NK-92 (cell line): Measurements from ENCODE around the gene TIE1.

Experiments used
- DNase-seq: peaks from one replicate; lab custom pipeline; 2025; ENCODE audit not compliant: unreplicated experiment; lab: John Stamatoyannopoulos, UW

Gene TIE1

GRCh38 chr1:43273708-43274107, 27.1 kb upstream of the TIE1 start:
- no peak for DNase-seq

DNA sequence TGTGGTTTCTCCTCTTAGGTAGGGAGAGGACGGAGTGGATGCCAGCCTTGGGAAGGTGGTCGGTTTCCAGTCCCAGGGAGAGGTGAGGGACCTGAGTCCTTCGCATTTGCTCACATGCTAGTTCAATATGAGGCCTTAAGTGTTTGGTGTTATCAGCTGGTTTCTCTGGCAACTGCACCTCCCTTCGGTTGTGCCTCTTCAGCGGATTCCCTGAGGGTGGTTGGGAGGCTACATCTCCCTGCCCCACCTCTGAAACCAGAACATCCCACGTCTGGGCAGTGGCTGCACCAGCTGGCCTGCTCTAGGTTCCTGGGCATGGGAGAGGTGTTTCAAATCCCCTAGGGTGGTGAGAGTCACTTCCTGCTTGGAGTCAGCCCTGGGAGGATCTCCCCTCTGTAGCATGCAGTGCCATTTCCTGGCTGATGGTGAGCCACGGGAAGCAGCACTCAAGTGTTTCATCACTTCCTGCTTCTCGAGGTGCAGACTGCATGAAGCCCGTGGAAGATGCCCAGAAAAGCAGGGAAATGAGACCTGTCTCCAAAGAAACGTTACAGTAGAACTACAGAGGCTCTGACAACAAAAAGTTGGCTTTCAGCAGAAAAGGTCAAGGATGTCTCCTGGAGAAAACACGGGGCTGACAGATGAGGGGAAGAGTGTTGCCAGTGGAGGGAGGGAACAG, 26.5 kb upstream of the TIE1 start:
- no peak for DNase-seq

GRCh38 chr1:43274804-43275180, 26.0 kb upstream of the TIE1 start:
- DNase-seq, result no peak

GRCh38 chr1:43275826-43276620, 24.8 kb upstream of the TIE1 start:
- no peak for DNase-seq

DNA sequence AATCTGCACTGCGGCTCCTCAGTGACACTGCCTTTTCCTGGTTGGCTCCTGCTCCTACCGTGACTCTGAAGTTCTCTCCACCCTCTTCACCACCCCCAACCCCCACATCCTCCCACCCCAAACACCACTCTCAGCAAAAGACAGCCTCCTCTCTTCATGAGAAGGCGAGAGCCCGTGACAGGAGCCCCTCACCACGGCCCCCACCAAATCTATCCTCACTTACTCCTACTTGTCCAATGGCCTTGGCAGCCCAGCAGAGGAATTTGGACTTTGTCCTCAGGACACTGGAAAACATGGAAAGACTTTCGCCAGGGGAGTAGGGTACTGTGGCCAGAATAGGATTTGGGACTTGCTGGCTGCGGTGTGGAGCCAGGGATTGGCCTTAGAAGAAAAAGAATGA, 24.1 kb upstream of the TIE1 start:
- DNase-seq, result no peak

GRCh38 chr1:43277116-43277876, 23.5 kb upstream of the TIE1 start:
- no peak for DNase-seq

GRCh38 chr1:43279161-43279560, 21.6 kb upstream of the TIE1 start:
- no peak for DNase-seq

DNA sequence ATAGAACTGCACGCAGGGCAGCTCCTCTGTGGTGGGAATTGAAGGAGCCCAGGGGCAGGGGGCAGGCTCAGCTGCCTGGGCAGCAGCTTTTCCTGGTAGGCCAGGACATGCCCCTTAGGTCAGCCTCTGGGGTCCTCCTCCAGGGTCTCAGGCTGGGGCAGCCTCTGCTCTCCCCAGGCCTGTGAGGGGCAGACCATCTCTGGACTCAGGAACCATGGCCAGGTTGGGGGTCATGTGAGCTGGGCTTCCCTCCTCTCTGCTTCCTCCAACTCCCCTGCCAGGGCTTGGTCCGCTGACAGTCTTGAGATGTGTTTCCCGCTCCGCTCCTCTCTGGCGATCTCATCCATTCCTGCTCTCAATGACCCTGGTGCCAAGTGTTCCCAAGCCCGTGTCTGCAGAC, 21.1 kb upstream of the TIE1 start:
- DNase-seq, result no peak

DNA sequence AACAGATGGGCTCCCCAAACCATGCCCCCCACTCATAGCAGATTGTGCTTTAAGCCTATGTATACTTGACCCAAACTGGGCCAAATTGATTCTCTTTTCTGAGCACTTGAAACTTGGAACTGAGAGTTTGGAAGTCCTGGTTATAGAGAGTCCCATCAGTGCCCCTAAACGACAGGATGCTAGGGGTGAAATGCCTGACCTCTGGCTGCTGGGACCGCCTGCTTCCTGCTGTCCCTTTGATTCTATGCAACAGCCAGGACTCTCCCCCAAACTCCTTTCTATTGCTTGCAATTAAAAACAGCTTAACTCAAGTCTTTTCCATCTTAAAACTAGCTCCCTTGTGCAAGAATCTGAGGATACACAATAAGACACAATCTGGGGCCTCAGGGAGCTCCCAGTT, 20.1 kb upstream of the TIE1 start:
- no peak for DNase-seq

GRCh38 chr1:43282220-43283195, 18.3 kb upstream of the TIE1 start:
- DNase-seq, result no peak

DNA sequence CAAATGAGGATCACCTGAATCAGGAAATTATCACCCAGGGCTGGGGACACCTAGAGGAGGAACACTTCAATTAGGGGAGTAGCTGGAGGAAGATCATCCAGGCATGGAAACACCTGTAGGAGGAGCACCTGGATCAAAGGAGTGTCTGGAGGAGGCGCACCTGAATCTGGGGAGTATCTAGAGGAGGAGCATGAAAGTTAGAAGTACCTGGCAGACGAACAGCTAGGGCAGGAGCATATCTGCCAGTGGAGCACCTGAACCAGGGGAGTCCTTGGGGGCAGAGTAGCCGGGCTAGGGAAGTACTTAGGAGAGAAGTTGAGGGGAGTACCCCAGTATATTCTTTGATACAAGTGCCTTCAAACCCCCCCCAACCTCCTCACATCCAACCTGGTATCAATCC, 16.7 kb upstream of the TIE1 start:
- no peak for DNase-seq

GRCh38 chr1:43284546-43285110, 16.2 kb upstream of the TIE1 start:
- no peak for DNase-seq

DNA sequence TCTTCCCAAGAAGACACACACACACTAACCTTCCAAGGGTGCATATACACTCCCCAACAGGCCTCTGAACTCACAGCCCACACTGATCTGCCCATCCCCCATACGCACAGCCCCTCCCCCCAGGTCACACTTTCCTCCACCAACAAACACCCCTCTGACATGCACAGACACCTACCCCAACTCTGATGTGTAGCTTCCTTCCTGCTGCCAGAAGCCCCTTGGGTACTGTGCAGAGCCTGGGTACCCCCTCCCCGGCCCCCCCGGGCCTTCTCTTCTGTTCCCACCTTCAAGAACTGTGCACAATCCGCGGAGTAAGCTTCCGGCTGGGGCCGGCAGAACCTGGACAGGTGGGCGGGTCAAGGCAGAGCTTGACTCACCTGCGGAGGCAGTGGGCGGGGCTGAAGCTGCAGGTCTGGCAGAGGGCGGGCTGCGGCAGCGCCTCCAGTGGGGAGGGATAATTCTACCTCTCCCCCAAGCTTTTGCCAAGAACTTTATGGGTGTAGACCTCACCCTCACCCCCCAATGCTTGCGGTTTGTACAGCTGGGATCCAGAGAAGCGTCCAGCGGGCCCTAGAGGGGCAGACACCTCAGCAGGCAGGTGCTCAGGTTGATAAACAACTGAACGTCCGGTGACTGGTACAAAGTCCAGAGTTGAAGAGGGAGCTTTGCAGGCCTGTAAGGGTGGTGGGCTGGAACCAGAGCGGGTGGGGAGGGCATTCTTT, 15.4 kb upstream of the TIE1 start, which contains the start of gene C1orf210:
Gene C1orf210, minus strand, starts transcription at position 313 of the 722 bp plus-strand sequence. CDS start 2,311 bp downstream, outside the sequence.
- DNase-seq, result no peak

DNA sequence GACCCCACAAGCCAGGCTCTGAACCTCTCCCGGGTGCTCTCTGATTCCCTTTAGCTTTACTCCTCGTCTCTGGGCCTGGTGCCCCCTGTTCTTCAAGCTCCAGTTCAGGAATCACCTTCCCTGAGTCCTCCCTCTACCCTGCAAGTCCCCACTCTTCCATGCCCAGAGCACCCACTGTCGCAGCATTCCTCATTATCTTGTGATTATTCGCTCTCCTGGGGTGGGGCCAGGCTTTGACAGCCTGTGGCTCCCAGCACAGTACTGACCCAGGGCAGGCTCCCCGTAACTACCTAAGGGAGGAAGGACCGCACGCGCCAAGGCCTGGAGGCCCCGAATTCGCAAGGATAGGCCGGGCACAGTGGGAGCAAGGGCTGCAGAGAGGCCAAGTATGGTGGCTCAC, 14.7 kb upstream of the TIE1 start:
- DNase-seq, result no peak

DNA sequence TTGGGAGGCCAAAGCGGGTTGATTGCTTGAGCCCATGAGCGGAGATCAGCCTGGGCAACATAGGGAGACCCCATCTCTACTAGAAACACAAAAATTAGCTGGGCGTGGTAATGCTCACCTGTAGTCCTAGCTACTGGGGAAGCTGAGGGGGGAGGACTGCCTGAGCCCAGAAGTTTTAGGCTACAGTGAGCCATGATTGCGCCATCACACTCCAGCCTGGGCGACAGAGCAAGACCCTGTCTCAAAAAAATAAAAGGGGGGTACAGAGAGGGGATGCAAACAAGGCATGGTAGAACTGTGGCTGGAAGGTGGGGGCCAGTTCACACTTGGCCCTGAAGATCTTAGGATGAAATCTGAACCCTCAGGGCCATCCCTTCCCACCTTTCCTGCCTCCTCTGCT, 14.2 kb upstream of the TIE1 start:
- no peak for DNase-seq

GRCh38 chr1:43288058-43288784, 12.6 kb upstream of the TIE1 start:
- no peak for DNase-seq

DNA sequence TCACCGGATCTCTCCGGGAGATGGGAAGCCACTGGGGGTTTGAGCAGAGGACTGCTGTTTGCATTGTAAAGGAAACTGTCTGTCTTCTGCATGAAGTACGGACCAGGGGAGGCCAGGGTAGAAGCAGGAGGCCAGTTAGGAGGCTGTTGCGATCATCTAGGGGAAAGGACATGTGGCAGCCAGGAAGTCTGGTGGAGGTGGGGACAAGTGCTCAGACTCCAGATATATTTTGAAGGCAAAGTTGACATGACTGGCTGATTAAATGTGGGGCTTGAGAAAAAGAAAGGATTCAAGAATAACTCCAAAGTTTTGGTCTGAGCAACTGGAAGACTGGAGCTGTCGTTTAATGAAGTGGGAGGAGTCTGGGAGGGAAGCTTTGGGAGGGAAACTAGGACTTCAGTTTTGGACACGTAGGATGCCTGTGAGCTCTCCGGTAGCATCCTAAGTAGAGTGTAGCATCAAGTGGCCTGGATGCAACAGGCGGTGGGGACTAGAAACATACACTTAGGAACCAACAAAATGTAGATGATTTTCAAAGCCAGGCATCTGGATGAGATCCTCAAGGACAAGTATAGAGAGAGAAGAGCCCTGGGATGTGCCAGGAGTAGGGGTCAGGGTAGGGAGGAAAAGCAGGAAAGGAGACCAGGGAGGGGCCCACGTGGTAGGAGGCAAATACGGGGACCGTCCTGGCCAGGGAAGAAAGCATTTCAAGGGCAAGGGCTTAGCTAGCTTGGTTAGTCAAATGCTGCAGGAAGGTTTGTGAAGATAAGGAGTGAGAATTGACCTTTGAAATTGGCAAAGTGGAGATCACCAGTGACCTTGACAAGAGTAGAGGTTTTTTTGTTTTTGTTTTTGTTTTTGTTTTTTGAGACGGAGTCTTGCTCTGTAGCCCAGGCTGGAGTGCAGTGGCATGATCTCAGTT, 11.7 kb upstream of the TIE1 start:
- DNase-seq, result no peak

DNA sequence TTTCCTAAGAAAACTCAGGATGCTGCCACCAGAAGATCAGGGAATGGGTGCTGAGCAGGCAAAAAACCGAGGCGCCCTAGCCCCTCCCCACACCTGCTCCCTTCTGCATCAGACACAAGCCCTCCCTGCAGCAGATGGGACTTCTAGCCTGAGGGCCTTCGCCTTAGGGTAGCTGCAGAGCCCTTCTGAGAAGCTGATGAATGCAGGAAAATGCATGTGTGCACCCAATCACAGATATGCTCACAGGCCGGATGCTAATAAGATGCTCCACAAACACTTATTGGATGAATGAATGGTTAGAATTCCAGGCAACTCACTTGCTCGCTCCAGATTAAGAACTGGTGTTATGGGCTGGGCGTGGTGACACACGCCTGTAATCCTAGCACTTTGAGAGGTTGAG, 8.6 kb upstream of the TIE1 start:
- no peak for DNase-seq
